Measurements from ENCODE around the gene PDHB.
A peak's percentile ranks its signal among the peaks of the same experiment; 100 is the strongest.

Gene PDHB

DNA sequence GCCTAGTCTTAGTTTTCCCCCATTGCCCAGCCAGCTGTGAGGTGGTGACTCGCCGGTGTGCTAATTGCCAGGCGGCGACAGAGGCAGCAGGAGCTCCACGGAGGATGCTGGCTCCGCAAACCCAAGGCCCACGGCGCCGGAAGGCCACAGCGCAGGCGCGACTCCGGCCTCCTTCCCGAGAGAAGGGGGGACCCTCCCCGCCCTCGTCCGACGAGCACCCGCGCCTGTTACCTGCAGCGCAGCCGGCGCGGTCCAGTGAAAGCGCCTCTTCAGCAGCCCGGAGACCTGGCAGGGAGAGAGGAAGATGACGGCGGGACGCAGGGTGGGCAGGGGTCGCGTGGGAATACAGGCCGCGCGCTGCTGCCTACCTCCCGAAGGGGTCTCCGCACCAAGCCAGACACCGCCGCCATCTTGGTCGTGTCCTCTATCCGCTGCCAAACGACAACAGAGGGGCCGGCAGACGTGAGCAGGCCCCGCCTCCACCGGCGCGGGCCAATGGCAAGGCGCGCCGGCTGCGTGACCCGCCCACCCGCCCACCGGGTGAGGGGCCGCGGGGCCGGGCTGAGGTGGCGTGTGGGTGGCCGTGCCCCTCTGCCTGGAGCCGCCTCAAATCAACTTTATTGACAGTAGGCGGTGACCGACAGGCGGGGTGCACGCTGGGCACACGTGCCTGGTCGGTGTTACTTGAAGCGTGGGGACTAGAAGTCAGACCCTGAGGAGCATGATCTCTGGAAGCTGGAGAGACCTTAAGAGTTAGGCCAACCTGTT, at the start of gene PDHB:
Gene PDHB, minus strand, starts transcription at position 433 of the 768 bp plus-strand sequence. Its CDS starts 23 bp downstream, at position 410.
- peak; percentile 75 for DNase-seq (ENCODE audit: low read depth)
- H3K4me3 ChIP-seq (ENCODE audit: low read length): peak within 1 kb of the TSS; percentile 82
- TF ChIP-seq, protein P1, sequence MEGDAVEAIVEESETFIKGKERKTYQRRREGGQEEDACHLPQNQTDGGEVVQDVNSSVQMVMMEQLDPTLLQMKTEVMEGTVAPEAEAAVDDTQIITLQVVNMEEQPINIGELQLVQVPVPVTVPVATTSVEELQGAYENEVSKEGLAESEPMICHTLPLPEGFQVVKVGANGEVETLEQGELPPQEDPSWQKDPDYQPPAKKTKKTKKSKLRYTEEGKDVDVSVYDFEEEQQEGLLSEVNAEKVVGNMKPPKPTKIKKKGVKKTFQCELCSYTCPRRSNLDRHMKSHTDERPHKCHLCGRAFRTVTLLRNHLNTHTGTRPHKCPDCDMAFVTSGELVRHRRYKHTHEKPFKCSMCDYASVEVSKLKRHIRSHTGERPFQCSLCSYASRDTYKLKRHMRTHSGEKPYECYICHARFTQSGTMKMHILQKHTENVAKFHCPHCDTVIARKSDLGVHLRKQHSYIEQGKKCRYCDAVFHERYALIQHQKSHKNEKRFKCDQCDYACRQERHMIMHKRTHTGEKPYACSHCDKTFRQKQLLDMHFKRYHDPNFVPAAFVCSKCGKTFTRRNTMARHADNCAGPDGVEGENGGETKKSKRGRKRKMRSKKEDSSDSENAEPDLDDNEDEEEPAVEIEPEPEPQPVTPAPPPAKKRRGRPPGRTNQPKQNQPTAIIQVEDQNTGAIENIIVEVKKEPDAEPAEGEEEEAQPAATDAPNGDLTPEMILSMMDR (conservative IDR thresholded peaks at IDR 0.05; ENCODE audit: low read depth, low read length): no peak

DNA sequence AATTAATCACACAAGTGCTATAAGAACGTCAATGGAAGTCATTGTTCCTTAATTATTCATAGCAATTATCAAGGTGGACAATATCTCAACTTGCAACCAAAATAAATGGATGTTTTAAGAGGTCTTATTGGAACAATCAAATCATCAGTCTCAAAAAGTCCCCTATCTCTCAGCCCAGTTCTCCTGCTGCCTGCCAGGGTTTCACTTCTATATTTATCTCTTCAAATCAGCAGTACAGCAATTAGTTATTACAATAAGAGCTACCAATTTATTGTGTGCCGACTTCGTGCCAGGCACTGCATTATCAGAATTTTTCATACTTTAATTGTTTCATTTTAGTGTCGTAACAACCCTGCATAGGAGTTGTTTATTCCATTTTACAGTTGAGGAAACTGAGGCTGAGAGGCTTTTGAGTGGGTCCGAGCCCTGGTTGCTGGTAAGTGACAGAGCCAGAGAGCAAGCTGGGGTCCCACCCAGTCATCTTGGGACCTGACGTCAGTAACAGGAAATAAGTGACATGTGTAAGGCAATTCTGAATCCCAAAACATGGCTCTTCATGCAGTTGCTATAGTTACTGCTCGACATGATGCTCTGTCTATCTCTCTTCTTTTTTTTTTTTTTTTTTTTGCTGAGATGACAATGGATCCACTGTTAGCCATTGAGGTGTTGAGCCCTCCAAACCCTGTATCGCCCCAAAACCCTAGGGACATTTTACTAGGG, 49.4 kb upstream of the PDHB start:
- no peak for DNase-seq (ENCODE audit: low read depth)
- no peak overlapping the region for H3K4me3 ChIP-seq (ENCODE audit: low read length)
- TF ChIP-seq, protein P1 (conservative IDR thresholded peaks at IDR 0.05; ENCODE audit: low read depth, low read length): no peak

DNA sequence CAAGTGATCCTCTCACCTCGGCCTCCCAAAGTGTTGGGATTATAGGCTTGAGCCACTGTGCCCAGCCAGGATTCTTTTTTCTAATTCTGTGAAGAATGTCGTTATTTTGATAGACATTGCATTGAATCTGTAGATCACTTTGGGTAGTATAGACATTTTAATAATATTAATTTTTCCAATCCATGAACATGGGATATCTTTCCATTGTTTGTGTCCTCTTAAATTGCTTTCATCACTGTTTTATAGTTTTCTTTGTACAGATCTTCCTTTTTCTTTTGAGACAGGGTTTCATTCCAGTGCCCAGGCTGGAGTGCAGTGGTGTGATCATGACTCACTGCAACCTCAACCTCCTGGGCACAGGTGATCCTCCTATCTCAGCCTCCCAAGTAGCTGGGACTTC, 46.7 kb upstream of the PDHB start:
- no peak overlapping the region for H3K4me3 ChIP-seq (ENCODE audit: low read length)
- no peak for DNase-seq (ENCODE audit: low read depth)
- TF ChIP-seq, protein P1 (conservative IDR thresholded peaks at IDR 0.05; ENCODE audit: low read depth, low read length): no peak

DNA sequence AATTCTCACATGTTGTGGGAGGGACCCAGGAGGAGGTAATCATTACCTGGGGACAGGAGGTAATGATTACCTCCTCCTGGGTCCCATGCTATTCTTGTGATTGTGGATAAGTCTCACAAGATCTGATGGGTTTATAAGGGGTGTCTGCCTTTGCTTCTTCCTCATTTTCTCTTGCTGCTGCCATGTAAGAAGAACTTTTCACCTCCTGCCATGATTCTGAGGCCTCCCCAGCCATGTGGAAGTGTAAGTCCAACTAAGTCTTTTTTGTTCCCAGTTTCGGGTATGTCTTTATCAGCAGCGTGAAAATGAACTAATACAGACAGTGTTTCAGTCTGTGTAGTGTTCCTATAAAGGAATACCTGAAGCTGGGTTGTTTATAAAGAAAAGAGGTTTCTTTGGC, 45.1 kb upstream of the PDHB start:
- H3K4me3 ChIP-seq (ENCODE audit: low read length): no peak overlapping the region
- DNase-seq (ENCODE audit: low read depth): no peak
- TF ChIP-seq, protein P1 (conservative IDR thresholded peaks at IDR 0.05; ENCODE audit: low read depth, low read length): no peak

DNA sequence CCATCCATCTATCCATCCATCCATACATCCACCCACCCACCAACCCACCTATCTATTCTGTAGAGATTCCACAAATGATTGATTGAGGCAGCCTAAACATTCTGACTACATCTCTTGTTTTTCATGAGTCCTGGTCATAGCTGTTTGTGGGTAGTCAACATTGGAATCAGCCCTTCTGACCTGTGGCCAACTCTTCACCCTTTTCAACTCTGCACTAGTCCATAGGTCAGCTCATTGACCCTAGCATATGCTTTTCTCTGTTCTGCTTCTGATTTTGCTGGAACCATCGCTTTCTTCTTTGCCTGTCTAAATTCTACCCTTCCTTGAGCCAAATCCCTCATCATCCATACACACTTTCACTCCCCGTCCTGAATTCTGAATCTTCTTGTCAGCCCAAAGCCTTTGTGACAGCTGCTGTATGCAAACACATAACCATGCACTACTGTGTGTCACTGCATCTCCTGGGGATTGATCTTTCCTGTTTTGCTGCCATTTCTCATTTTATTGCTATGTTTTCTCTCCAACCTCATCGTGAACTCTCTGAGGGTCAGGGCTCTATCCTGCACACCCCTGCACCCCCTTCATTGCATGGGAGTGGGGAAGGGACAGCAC, 41.4 kb upstream of the PDHB start:
- no peak overlapping the region for H3K4me3 ChIP-seq (ENCODE audit: low read length)
- DNase-seq (ENCODE audit: low read depth): no peak
- TF ChIP-seq, protein P1 (conservative IDR thresholded peaks at IDR 0.05; ENCODE audit: low read depth, low read length): no peak

DNA sequence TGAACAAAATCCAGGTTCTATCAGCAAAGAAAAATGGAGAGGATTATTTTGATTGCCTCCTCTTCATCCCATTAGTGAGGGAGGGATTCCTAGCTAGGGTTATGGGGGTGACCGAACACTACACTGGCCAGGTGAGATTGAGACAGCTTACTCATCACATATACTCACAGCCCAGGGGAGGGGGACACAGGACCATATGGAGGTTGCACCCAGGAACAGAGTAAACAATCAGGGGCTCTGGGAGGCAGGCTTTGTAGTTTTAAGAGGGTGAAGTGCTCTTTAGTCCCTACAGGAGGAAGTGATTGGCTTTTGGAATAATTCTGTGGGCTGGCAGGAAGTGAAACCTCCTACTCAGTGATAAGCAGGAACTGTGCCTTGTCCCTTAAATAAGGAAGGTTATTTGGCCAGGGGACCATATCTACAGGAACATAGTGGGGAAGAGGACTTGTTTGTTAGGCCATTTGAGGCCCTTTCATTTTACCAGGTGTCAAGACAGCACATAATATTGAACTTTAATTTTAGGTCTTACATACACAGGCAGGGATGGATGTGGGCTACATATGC, 40.8 kb upstream of the PDHB start:
- DNase-seq (ENCODE audit: low read depth): no peak
- H3K4me3 ChIP-seq (ENCODE audit: low read length): no peak overlapping the region

More for the DNA sequence above, 40.8 kb upstream of the PDHB start:
- TF ChIP-seq, protein P1 (conservative IDR thresholded peaks at IDR 0.05; ENCODE audit: low read depth, low read length): no peak
